Stimulated activated CD4-positive, alpha-beta T cell treated with anti-CD3 and anti-CD28 coated beads, Interleukin-1b, Interleukin-23, amount 100 ng/mL, for 48 hours (primary cell): Measurements from ENCODE around the gene MEGF8.
"Not testable (repeated sequence)": the region's sequence is repeated elsewhere in the genome, so short reads cannot be mapped to it uniquely, and the experiment has no call there.

ENCODE experiments used
- DNase-seq: peaks from one replicate; pipeline ENCODE4 v3.0.0-alpha.2; 2020

The MEGF8 gene

DNA sequence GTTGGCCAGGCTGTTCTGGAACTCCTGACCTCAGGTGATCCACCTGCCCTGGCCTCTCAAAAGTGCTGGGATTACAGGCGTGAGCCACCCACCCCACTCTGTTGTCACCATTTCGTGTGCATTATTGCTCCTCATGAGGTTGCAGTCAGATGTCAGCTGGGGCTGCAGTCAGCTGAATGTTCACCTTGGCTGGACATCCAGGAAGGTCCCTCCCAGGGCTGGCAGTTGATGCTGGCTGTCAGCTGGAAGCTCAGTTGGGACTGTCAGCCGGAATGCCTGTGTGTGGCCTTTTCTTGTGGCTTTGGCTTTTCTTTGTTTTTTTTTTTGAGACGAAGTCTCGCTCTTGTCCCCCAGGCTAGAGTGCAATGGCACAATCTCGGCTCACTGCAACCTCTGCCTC lies 6.6 kb downstream of the MEGF8 start:
- DNase-seq: no peak

DNA sequence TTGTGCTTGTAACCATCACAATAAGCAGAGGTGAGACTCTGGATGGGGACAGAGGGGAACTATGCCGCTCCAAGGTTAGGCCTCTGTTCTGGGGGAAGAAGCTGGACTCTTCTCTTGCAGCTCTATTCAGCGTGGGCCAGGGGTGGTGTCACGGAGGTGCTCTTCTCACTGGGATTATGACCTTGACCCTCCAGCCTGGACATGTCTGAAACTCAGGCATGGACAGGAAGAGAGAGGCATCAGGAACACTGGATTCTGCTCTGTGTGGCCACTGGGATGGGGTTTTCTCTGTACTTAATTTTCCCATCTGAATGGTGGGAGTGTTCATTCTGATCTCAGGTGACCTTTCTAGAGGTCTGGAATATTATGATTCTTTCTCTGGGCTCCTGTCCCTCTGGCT lies 7.6 kb downstream of the MEGF8 start:
- no peak for DNase-seq

DNA sequence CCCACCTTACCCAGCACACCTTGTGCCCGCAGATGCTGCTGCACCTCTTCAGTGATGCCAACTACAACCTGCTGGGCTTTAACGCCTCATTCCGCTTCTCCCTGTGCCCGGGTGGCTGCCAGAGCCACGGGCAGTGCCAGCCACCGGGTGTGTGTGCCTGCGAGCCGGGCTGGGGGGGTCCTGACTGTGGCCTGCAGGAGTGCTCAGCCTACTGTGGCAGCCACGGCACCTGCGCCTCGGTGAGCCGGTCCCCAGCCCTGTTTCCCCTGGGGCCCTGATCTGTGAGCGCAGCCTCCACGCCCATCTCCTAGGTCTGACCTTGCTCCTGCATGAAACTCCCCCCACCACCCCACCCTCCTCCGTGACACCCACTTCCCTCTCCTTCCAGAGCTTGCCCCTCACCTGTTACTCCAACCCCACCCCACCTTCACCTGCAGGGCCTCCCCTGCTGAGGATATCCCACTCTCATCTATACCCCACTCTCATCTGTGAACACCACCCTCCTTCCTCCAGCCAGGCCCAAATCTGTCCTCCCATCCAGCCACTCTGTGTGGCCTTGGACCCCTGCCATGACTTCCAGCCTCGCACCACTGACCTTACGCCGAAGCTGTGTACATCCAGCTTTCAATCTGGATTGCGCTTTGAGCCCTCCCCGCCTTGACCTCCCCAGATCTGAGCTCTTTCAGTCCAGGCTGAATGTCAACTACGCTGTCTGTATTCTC lies 8.7 kb downstream of the MEGF8 start:
- DNase-seq: no peak

DNA sequence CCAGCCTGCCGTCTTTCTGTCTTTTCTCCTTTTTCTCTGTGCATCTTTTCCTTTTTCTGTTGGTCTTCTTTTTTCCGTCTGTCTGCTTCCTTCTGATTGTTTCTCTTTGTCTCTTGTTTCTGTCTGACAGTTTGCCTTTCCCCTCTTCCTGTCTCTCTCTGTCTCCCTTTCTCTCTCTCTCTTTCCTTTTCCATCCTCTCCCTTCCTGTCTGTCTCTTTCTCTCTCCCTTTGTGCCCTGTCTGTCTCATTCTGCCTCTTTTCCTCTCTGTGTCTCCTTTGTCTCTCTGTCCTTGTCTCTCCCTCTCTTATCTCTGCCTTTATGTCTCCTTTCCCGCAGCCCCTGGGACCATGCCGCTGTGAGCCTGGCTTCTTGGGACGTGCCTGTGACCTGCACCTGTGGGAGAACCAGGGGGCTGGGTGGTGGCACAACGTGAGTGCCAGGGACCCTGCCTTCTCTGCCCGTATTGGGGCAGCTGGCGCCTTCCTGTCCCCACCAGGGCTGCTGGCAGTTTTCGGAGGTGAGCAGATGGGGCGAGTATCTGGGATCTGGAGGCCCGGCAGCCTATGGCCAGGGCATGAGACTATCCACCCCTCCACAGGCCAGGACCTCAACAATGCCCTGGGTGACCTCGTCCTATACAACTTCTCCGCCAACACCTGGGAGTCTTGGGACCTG lies 9.4 kb downstream of the MEGF8 start:
- no peak for DNase-seq

DNA sequence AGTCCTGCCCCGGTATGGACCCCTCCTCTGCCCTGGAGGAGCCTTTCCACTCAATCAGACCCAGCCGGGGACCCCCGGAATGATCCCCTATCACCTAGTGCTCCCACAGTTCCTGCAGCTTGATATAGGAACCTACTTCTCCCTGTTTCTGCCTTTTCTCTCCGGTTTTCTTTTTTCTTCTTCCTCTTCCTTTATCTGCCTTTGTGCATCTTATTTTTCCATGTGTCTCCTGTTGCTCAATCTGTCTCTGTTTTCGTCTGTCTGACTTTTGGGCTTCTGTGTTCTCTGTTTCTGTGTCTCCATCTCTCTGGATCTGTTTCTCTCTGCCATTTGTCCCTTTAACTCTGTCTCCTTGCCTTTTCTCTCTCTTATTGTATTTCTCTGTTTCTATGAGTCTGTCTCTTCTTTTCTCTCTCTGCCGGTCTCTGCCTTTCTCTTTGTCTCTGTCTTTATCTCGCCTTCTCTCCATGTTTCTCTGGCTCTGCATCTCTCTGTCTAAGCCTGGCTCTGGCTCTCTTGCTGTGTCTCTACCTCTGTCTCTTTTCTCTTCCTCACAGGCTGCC lies 10.0 kb downstream of the MEGF8 start:
- no peak for DNase-seq

DNA sequence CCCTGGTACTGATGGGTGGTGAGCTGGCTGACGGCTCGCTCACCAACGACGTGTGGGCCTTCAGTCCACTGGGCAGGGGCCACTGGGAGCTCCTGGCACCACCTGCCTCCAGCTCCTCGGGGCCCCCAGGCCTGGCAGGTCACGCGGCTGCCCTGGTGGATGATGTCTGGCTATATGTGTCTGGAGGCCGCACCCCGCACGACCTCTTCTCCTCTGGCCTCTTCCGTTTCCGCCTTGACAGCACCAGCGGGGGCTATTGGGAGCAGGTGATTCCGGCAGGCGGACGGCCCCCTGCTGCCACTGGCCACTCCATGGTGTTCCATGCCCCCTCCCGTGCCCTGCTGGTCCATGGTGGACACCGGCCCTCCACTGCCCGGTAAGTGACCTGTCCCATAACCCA lies 10.5 kb downstream of the MEGF8 start:
- no peak for DNase-seq

DNA sequence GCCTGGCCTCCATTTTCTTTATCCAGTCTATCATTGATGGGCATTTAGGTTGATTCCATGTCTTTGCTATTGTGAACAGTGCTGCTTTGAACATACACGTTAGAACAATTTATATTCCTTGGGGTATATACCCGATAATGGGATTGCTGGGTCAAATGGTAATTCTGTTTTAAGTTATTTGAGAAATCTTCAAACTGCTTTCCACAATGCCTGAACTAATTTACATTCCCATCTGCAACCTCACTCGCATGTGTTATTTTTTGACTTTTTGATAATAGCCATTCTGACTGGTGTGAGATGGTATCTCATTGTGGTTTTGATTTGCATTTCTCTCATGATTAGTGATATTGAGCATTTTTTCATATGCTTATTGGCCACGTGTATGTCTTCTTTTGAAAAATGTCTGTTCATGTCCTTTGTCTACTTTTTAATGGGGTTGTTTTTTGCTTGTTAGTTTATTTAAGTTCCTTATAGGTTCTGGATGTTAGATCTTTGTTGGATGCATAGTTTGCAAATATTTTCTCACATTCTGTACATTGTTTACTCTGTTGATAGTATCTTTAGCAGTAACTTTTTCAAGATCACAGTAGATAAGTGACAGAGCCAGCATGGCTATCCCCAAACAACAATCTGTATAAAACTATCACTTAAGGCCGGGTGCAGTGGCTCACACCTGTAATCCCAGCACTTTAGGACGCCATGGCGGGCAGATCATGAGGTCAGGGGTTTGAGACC lies 13.9 kb downstream of the MEGF8 start:
- DNase-seq: not testable (repeated sequence)

DNA sequence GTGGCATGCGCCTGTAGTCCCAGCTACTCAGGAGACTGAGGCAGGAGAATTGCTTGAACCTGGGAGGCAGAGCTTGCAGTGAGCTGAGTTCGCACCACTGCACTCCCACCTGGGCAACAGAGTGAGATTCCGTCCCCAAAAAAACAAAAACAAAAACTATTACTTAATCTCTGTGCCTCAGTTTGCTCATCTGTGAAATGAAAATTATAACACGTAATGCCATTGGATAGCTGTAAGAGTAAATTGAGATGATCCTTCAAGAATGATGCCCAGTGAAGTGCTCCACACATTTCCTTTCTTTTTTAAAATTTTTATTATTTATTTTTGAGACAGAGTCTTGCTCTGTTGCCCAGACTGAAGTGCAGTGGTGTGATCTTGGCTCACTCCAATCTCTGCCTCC lies 14.5 kb downstream of the MEGF8 start:
- DNase-seq: not testable (repeated sequence)

DNA sequence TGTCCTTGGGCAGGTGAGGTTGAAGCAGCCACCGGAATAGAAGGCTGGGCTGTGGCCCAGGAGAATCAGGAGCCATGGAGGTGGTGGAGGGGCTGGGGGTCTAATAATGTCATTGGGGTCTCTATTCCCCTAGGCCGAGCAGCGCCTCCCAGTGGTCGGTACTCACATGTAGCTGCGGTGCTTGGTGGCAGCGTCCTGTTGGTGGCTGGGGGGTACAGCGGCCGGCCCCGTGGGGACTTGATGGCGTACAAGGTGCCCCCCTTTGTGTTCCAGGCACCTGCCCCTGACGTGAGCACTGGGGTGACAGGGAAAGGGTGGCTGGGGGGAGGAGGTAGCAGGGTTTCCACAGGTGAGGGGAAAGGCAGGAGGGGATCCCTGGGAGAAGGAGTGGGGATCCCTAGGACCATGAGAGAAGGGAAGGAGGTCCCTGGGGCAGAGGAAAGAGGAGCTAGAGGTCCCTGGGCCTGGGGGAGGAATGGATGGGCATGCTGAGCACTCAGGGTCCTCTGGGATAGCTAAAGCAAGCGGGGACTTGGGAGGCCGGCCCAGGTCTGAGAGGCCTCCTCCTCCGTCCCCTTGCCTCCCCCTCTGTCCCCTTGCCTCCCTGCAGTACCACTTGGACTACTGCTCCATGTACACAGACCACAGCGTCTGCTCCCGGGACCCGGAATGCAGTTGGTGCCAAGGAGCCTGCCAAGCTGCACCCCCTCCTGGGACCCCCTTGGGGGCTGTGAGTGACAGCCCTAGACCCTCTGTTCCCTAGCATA lies 18.1 kb downstream of the MEGF8 start:
- DNase-seq: no peak

DNA sequence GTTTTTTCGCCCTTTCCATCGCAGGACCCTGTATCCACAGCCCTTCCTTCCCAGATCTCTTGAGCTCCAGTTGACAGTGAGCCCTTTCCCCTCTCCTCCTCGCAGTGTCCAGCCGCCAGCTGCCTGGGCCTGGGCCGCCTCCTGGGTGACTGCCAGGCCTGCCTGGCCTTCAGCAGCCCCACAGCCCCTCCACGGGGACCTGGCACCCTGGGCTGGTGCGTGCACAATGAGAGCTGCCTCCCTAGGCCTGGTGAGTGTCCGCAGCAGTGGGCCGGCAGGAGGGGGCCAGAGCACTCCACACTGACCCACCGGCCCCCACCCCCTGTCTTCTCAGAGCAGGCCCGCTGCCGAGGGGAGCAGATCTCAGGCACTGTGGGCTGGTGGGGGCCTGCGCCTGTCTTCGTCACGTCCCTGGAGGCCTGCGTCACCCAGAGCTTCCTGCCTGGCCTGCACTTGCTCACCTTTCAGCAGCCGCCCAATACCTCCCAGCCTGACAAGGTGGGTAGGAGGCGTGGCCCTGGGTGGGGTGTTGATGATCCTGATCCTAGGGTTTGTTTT lies 19.0 kb downstream of the MEGF8 start:
- no peak for DNase-seq

DNA sequence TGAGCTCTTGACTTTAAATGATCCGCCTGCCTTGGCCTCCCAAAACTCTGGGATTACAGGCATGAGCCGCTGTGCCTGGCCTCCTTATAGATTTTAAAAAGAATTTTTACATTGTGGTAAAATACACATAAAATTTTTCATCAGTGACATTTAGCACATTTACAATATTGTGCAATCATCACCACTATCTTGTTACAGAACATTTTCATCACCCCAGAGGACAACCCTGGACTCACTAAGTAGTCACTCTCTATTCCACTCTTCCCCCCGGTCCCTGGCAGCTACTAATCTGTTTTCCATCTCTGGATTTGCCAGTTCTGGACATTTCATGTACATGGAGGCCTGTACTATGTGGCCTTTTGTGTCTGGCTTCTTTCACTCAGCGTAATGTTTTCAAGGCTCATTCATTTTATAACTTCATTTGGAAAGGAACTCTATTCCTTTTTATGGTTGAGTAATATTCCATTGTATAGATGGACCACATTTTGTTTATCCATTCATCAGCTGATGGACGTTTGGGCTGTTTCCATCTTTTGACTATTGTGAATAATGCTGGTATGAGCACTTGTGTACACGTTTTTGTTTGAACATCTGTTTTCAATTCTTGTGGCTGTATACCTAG lies 19.9 kb downstream of the MEGF8 start:
- DNase-seq: no peak

DNA sequence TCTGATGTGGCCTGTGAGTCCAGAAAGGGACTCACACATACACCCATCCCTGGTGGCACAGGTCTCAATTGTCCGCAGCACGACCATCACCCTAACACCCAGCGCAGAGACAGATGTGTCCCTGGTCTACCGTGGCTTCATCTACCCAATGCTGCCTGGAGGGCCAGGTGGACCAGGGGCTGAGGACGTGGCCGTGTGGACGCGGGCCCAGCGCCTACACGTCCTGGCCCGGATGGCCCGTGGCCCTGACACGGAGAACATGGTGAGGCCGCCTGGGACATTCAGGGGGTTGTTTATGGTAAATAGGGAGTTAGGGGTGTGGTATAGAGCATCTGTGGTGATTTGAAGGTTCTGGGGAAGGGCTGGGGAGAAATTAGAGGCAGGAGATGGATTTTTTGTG lies 22.8 kb downstream of the MEGF8 start:
- DNase-seq: no peak

DNA sequence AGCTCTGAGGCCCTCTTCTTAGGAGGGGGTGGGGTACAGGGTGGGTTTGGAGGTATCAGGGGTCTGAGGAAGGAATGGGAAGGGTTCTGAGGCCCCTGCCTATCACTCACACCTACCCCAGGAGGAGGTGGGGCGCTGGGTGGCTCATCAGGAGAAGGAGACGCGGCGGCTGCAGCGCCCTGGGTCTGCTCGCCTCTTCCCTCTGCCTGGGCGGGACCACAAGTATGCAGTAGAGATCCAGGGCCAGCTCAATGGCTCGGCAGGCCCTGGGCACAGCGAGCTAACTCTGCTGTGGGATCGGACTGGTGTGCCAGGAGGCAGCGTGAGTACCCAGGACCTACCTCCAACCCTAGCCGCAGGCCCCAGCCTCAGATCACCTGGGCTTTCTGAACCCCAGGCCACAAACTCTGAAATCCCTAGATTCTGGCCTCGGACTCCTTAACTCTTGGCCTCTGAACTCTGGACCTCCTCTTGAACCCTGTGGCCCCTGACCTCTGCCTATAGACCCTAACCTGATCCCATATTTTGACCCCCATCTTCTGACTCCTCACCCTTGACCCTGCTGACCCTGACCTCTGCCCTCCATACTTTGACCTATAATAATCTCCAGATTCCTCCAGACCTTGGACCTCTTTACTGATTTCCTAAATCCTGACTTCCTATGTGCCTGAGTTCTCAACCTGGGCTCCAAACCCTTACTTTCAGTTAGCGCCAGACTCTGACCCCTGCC lies 24.1 kb downstream of the MEGF8 start:
- DNase-seq: no peak

DNA sequence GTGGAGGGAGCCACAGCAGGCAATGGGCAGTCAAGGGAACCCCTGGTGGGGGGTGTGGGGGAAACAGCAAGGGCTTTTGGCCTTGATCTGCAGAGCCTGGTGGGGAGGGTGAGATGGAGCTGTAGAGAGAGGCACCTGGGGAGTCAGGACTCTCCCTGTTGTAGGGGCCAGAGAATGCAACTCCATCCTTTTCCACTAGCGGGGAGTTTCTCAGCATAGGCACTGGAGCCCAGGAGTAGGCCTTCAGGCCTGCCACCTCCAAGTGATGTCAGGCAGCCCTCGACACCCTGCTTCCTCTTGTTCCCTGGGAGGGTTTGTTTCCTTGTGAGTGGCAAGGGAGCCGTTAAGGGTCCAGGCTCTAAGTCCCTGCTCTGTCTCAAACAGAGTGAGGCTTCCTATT lies 25.0 kb downstream of the MEGF8 start:
- no peak for DNase-seq

DNA sequence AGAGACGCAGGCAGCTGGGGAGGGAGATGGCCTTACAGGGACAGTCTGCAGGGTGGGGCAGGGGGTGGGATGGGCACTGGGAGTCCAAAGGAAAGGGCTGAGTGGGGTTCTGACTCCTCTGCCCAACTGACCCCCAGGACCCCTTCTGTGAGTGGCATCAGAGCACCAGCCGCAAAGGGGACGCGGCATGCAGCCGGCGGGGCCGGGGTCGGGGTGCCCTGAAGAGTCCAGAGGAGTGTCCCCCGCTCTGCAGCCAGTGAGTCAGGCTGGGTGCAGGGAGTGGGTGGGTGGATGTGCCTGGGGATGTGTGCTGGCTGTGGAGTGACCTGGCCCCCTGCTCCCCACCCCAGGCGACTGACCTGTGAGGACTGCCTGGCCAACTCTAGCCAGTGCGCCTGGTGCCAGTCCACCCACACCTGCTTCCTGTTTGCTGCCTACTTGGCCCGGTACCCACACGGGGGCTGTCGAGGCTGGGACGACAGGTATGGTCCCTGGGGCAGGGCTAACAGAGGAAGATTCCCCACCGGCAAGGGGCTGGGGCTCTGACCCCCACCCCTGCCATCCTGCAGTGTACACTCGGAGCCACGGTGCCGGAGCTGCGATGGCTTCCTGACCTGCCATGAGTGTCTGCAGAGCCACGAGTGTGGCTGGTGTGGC lies 25.8 kb downstream of the MEGF8 start:
- DNase-seq: no peak

DNA sequence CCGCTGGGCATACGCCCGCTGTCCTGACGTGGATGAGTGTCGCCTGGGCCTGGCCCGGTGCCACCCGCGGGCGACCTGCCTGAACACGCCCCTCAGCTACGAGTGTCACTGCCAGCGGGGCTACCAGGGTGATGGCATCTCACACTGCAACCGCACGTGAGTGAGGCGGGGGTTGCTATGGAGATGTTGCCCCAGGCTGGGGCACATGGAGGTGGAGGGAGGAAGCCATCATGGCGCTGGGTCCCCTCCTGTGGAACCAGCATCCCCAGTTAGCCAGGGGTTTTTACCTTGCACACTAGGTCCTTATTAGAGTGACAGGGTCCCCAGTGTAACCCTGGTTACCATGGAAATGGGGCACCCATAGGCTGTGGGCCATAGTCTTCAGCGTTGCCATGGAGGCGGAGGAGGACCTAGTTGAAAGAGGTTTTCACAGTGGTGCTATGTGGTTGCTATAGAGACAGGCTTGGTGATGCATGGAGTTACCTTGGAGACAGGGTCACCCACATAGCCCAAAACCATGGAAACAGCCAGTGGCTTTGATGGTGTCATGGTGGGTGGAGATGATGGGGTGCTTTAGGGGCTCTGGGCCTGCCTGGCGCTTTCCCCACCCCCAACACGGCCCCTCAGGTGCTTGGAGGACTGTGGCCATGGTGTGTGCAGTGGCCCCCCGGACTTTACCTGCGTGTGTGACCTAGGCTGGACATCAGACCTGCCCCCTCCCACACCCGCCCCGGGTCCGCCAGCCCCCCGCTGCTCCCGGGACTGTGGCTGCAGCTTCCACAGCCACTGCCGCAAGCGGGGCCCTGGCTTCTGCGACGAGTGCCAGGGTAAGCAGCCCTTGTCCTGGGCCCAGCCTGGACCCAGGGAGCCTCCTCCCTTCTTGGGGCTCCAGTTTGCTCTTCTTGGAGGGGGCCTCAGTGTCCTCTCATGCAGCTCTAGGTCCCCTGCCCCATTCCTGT lies 27.1 kb downstream of the MEGF8 start:
- DNase-seq: no peak

DNA sequence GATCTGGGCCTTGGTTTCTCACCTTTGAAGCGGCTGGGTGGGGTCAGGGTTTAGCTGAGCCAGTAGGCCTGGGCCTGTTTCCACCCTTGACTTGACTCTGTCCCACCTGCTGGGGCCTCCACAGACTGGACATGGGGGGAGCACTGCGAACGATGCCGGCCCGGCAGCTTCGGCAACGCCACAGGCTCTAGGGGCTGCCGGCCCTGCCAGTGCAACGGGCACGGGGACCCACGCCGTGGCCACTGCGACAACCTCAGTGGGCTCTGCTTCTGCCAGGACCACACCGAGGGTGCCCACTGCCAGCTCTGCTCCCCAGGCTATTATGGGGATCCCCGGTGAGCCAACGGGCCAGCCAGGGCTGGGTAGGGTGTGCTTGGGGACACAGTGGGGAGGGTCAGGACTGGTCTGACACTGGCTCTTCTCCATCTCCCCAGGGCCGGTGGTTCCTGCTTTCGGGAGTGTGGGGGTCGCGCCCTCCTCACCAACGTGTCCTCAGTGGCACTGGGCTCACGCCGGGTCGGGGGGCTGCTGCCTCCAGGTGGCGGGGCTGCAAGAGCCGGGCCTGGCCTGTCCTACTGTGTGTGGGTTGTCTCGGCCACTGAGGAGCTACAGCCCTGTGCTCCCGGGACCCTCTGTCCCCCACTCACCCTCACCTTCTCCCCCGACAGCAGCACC lies 28.0 kb downstream of the MEGF8 start:
- DNase-seq: no peak

DNA sequence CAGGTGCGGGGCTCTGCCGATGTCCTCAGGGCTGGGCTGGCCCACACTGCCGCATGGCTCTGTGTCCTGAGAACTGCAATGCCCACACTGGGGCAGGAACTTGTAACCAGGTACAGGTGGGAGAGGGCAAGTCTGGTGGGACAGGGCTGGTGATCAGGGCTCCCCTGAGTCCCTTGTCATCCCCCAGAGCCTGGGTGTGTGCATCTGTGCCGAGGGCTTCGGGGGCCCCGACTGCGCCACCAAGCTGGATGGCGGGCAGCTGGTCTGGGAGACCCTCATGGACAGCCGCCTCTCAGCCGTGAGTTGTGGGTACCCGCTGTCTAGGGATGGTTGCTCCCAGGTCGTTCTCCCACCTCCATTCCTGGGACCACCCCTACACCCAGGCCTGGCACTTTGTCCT lies 30.5 kb downstream of the MEGF8 start:
- no peak for DNase-seq

DNA sequence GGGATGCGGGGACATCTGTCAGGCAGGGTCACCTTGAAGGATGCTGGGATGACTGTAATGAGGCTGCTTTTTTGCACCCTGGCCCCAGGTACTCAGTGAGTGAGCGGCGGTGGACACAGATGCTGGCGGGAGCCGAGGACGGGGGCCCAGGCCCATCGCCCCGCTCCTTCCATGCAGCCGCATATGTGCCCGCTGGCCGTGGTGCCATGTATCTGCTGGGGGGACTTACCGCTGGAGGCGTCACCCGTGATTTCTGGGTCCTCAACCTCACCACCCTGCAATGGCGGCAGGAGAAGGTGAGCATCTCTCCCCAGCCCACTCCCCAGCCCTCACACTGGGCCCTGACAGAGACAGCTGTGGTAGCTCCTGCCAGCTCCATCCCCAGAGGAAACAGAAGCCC lies 31.3 kb downstream of the MEGF8 start:
- no peak for DNase-seq
